ENCODE measurements around the gene RBM44.

Gene RBM44

GRCh38 chr2:237886685-237887481 lies 88.3 kb downstream of the RBM44 start:
- no peak for DNase-seq (ENCODE audit: low read depth in 2 of 2)

- no peak for DNase-seq (ENCODE audit: low read depth in 2 of 2)
Observed at GRCh38 chr2:237888389-237888788, 89.8 kb downstream of the RBM44 start.

- DNase-seq (ENCODE audit: low read depth in 2 of 2): no peak
Observed at GRCh38 chr2:237889016-237889415, 90.4 kb downstream of the RBM44 start.

GRCh38 chr2:237889811-237890210 lies 91.2 kb downstream of the RBM44 start:
- no peak for DNase-seq (ENCODE audit: low read depth in 2 of 2)
